GM23248 (cell line): ENCODE data around the gene SHISA9. TPM values are rescaled to one million over a fixed set of nuclear protein-coding genes. Genes with fewer than 3 reads are reported as not detected.

Experiments
- DNase-seq: peaks from one replicate; pipeline ENCODE4 v3.0.0-alpha.2; 2015
- H2AFZ ChIP-seq: fragments of 200-600 bp; sonication (generic); 2 replicates; pipeline ENCODE4 v1.6.1; 2016; ENCODE audit warnings: antibody characterized with exemption
- H3F3A ChIP-seq: fragments of 200-600 bp; sonication (generic); 2 replicates; pipeline ENCODE4 v1.6.1; 2016; ENCODE audit warnings: mild to moderate bottlenecking, antibody characterized with exemption, mixed run types; ENCODE audit not compliant: insufficient read depth
- H3K27ac ChIP-seq: fragments of 200-600 bp; sonication (generic); 2 replicates; pipeline ENCODE4 v1.5.1; 2016; ENCODE audit warnings: mild to moderate bottlenecking
- H3K27me3 ChIP-seq: fragments of 200-600 bp; sonication (generic); replicated peaks from 2 replicates; pipeline ENCODE4 v1.6.1; 2016; ENCODE audit warnings: mild to moderate bottlenecking; ENCODE audit not compliant: insufficient read depth
- H3K36me3 ChIP-seq: fragments of 200-600 bp; sonication (generic); 2 replicates; pipeline ENCODE4 v1.6.1; 2016; ENCODE audit warnings: low read depth, mild to moderate bottlenecking
- H3K4me1 ChIP-seq: fragments of 200-600 bp; sonication (generic); 2 replicates; pipeline ENCODE4 v1.6.1; 2016; ENCODE audit warnings: mild to moderate bottlenecking; ENCODE audit not compliant: insufficient read depth
- H3K4me2 ChIP-seq: fragments of 200-600 bp; sonication (generic); one replicate; pipeline ENCODE4 v1.6.1; 2016; ENCODE audit warnings: mild to moderate bottlenecking; ENCODE audit not compliant: unreplicated experiment
- H3K4me3 ChIP-seq: fragments of 200-600 bp; sonication (generic); 2 replicates; pipeline ENCODE4 v1.5.1; 2016; ENCODE audit warnings: mild to moderate bottlenecking
- H3K79me2 ChIP-seq: fragments of 200-600 bp; sonication (generic); 2 replicates; pipeline ENCODE4 v1.6.1; 2016; ENCODE audit warnings: mild to moderate bottlenecking; ENCODE audit not compliant: insufficient read depth
- H3K9ac ChIP-seq: fragments of 200-600 bp; sonication (generic); 2 replicates; pipeline ENCODE4 v1.6.1; 2016; ENCODE audit warnings: mild to moderate bottlenecking
- H3K9me2 ChIP-seq: fragments of 200-600 bp; sonication (generic); 2 replicates; pipeline ENCODE4 v1.6.1; 2016; ENCODE audit warnings: mixed run types, mild to moderate bottlenecking, moderate library complexity; ENCODE audit not compliant: insufficient read depth
- H3K9me3 ChIP-seq: fragments of 200-600 bp; sonication (generic); one replicate; pipeline ENCODE4 v1.6.1; 2017; ENCODE audit warnings: low read depth
- H4K20me1 ChIP-seq: fragments of 200-600 bp; sonication (generic); 2 replicates; pipeline ENCODE4 v1.6.0; 2016; ENCODE audit not compliant: insufficient read depth
- EZH2 ChIP-seq: fragments of 200-600 bp; sonication (generic); IDR thresholded peaks from 2 replicates; pipeline ENCODE4 v1.6.1; 2018; ENCODE audit warnings: antibody characterized with exemption, mild to moderate bottlenecking; ENCODE audit not compliant: insufficient read depth, poor library complexity, severe bottlenecking
- EZH2phosphoT487 ChIP-seq: fragments of 200-600 bp; sonication (generic); IDR thresholded peaks from 2 replicates; pipeline ENCODE4 v1.6.1; 2018; ENCODE audit warnings: antibody characterized with exemption, moderate library complexity, mild to moderate bottlenecking, low read depth; ENCODE audit not compliant: insufficient read depth
- WGBS, 2 experiments: methylation state at CpG; one replicate each; pipeline ENCODE4 v1.1.6; 2015 to 2017; ENCODE audit warnings: low lambda C conversion rate in 2 of 2, low coverage in 1 of 2; ENCODE audit errors: missing lambda C conversion rate in 2 of 2; 5-methylcytosine and 5-hydroxymethylcytosine counted together
- in situ Hi-C: fragments of 300-500 bp; cut with MboI; formaldehyde crosslinking; loops from 2 replicates; pipeline ENCODE4 v1.15.0; 2020
- polyA plus RNA-seq: library from polyadenylated mRNA; unstranded; fragments of >200 nt; fragmentation: Nextera tagmentation; extraction: Ambion mirVana; gene quantifications from 2 replicates; pipeline ENCODE4 v1.2.1, GENCODE V29; 2016
- total RNA-seq: library from RNA; depleted of rRNA; stranded (reverse); fragments of >200 nt; shearing (Covaris generic); gene quantifications from 2 replicates; pipeline ENCODE4 v1.2.3, GENCODE V29; 2014

SHISA9 gene
- total and polyA plus RNA-seq, 2 experiments from 2014 or later = not detected

GRCh38 chr16:13157082-13157481, 255.7 kb downstream of the SHISA9 start:
- WGBS, 2 experiments = 15% methylated on average over 3 of the region's 3 CpGs
- H3K36me3 ChIP-seq = no peaks in the 10 kb centered on the region

GRCh38 chr16:13158427-13158826, 257.0 kb downstream of the SHISA9 start:
- Histone ChIP-seq H4K20me1 (no peaks in the 10 kb centered on the region), H3F3A (no peaks in the 10 kb centered on the region), H3K9ac (no peak overlapping the region), H3K4me3 (no peak overlapping the region), H3K79me2 (no peaks in the 10 kb centered on the region), H2AFZ (no peak overlapping the region), H3K4me1 (no peaks in the 10 kb centered on the region), H3K27ac (no peak overlapping the region), H3K4me2 (no peak overlapping the region), H3K36me3 (no peaks in the 10 kb centered on the region), H3K9me3 (no peaks in the 10 kb centered on the region), H3K9me2 (no peaks in the 10 kb centered on the region), H3K27me3 (no peaks in the 10 kb centered on the region)
- DNase-seq = no peak
- TF ChIP-seq EZH2phosphoT487 (no peak), EZH2 (no peak)
- in situ Hi-C loops = no loop called here
- whole genome bisulfite sequencing, 2 experiments = 25 to 36% methylated on average over 3 of the region's 3 CpGs

More at GRCh38 chr16:13157082-13157481, 255.7 kb downstream of the SHISA9 start:
- no peak overlapping the region for H3K4me2 ChIP-seq
- no peaks in the 10 kb centered on the region for H3K27me3 ChIP-seq
- DNase-seq = no peak
- TF ChIP-seq EZH2phosphoT487 = no peak
- no peak for TF ChIP-seq EZH2
- H3K9me2 ChIP-seq = no peaks in the 10 kb centered on the region
- no peak overlapping the region for H3K9ac ChIP-seq
- no peak overlapping the region for H3K4me3 ChIP-seq
- in situ Hi-C loops = no loop called here
- H4K20me1 ChIP-seq = no peaks in the 10 kb centered on the region
- H3K27ac ChIP-seq = no peak overlapping the region
- no peaks in the 10 kb centered on the region for H3K9me3 ChIP-seq
- no peaks in the 10 kb centered on the region for H3F3A ChIP-seq
- H2AFZ ChIP-seq = no peak overlapping the region
- no peaks in the 10 kb centered on the region for H3K79me2 ChIP-seq
- no peaks in the 10 kb centered on the region for H3K4me1 ChIP-seq

GRCh38 chr16:13165024-13165423, 263.6 kb downstream of the SHISA9 start:
- no peaks in the 10 kb centered on the region for H3K4me1 ChIP-seq
- no peaks in the 10 kb centered on the region for H3K9me3 ChIP-seq
- no peak overlapping the region for H3K27ac ChIP-seq
- in situ Hi-C loops = no loop called here
- H3K9me2 ChIP-seq = no peaks in the 10 kb centered on the region
- H3K27me3 ChIP-seq = no peaks in the 10 kb centered on the region
- H3K4me2 ChIP-seq = no peak overlapping the region
- no peak overlapping the region for H2AFZ ChIP-seq
- H4K20me1 ChIP-seq = no peaks in the 10 kb centered on the region
- WGBS, 2 experiments = 0% methylated on average over 1 of the region's 1 CpG
- H3F3A ChIP-seq = no peaks in the 10 kb centered on the region
- no peak overlapping the region for H3K4me3 ChIP-seq
- no peak overlapping the region for H3K9ac ChIP-seq
- no peak for TF ChIP-seq EZH2
- no peak for TF ChIP-seq EZH2phosphoT487
- H3K79me2 ChIP-seq = no peaks in the 10 kb centered on the region
- DNase-seq = no peak
- H3K36me3 ChIP-seq = no peaks in the 10 kb centered on the region

GRCh38 chr16:13168091-13168572, 266.7 kb downstream of the SHISA9 start:
- H3K4me3 ChIP-seq = no peak overlapping the region
- no peaks in the 10 kb centered on the region for H3K79me2 ChIP-seq
- no peaks in the 10 kb centered on the region for H3K9me3 ChIP-seq
- no peaks in the 10 kb centered on the region for H4K20me1 ChIP-seq
- no peak overlapping the region for H3K9ac ChIP-seq
- WGBS, 2 experiments = 22 to 25% methylated on average over 4 of the region's 4 CpGs
- H3K27me3 ChIP-seq = no peaks in the 10 kb centered on the region
- no peak for DNase-seq
- no peak overlapping the region for H3K4me2 ChIP-seq
- no peak overlapping the region for H2AFZ ChIP-seq
- TF ChIP-seq EZH2phosphoT487 (no peak), EZH2 (no peak)
- no peaks in the 10 kb centered on the region for H3K36me3 ChIP-seq
- in situ Hi-C loops = no loop called here
- H3K9me2 ChIP-seq = no peaks in the 10 kb centered on the region
- H3F3A ChIP-seq = no peaks in the 10 kb centered on the region
- H3K27ac ChIP-seq = no peak overlapping the region
- H3K4me1 ChIP-seq = no peaks in the 10 kb centered on the region

GRCh38 chr16:13171313-13171712, 269.9 kb downstream of the SHISA9 start:
- no peaks in the 10 kb centered on the region for H3F3A ChIP-seq
- no peak overlapping the region for H3K4me2 ChIP-seq
- in situ Hi-C loops = no loop called here
- H3K9ac ChIP-seq = no peak overlapping the region
- no peaks in the 10 kb centered on the region for H4K20me1 ChIP-seq
- no peak for DNase-seq
- H2AFZ ChIP-seq = no peak overlapping the region
- no peak overlapping the region for H3K27ac ChIP-seq
- no peaks in the 10 kb centered on the region for H3K27me3 ChIP-seq
- 8 to 10% methylated on average over 4 of the region's 4 CpGs for WGBS, 2 experiments
- H3K9me3 ChIP-seq = no peaks in the 10 kb centered on the region
- H3K4me1 ChIP-seq = no peaks in the 10 kb centered on the region
- H3K79me2 ChIP-seq = no peaks in the 10 kb centered on the region
- TF ChIP-seq EZH2phosphoT487 = no peak
- no peak for TF ChIP-seq EZH2
- H3K36me3 ChIP-seq = no peaks in the 10 kb centered on the region
- no peak overlapping the region for H3K4me3 ChIP-seq
- no peaks in the 10 kb centered on the region for H3K9me2 ChIP-seq
